Testis (tissue), 2 donors: Measurements from ENCODE around the gene SCFD2.

Experiments used
- POLR2A ChIP-seq: fragments of 450-650 bp; IDR thresholded peaks from one replicate; pipeline ENCODE4 v1.6.1; 2017; ENCODE audit warnings: antibody characterized with exemption, mild to moderate bottlenecking, moderate library complexity
- TF ChIP-seq, protein P1 (sequence below), 3 experiments: fragments of 450-650 bp in 2 of 3; fragments of 200-600 bp in 1 of 3; sonication (generic) in 1 of 3; IDR thresholded peaks; one replicate each; pipeline ENCODE4 v1.5.1; 2016 to 2019; ENCODE audit warnings: antibody characterized with exemption in 3 of 3, mild to moderate bottlenecking in 2 of 3, moderate library complexity in 1 of 3

DNA sequence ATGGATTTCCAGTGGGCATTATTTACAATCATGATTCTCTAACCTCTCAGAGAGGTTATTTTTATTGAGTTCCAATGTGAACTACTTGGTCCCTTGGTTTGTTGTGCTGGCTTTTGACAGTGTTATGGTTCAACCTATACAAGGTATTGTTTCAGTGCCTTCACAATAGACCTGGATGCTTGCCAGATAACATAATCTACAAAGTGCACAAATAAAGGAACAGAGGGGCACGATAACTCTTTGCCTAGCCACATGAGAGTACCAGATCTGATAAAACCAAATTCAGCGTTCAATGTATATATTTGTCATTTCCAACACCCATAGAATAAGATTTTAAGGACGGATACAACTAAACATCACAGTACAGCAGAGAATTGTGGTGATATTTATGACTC, 382.9 kb downstream of the SCFD2 start:
- no peak for TF ChIP-seq POLR2A
- TF ChIP-seq, protein P1, sequence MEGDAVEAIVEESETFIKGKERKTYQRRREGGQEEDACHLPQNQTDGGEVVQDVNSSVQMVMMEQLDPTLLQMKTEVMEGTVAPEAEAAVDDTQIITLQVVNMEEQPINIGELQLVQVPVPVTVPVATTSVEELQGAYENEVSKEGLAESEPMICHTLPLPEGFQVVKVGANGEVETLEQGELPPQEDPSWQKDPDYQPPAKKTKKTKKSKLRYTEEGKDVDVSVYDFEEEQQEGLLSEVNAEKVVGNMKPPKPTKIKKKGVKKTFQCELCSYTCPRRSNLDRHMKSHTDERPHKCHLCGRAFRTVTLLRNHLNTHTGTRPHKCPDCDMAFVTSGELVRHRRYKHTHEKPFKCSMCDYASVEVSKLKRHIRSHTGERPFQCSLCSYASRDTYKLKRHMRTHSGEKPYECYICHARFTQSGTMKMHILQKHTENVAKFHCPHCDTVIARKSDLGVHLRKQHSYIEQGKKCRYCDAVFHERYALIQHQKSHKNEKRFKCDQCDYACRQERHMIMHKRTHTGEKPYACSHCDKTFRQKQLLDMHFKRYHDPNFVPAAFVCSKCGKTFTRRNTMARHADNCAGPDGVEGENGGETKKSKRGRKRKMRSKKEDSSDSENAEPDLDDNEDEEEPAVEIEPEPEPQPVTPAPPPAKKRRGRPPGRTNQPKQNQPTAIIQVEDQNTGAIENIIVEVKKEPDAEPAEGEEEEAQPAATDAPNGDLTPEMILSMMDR (IDR thresholded peaks at IDR 0.05): no peak
